Ovary (tissue), 9 donors: Measurements from ENCODE around the gene PNMA8C. TPM values are rescaled to one million over a fixed set of nuclear protein-coding genes. Genes with fewer than 3 reads are reported as not detected.
"Not testable (repeated sequence)": the region's sequence is repeated elsewhere in the genome, so short reads cannot be mapped to it uniquely, and the experiment has no call there.

Source experiments
- DNase-seq, 5 donors: peaks; one replicate each; pipeline ENCODE4 v3.0.0-alpha.2; 2019 to 2020
- H3K27ac ChIP-seq, 2 donors: fragments of 200-600 bp; one replicate each; pipeline versions ENCODE4 v1.5.1 to v1.8.0; 2019 to 2022
- H3K27me3 ChIP-seq: fragments of 200-600 bp; one replicate; pipeline ENCODE4 v1.8.0; 2022
- H3K36me3 ChIP-seq: fragments of 200-600 bp; sonication (generic); one replicate; pipeline ENCODE4 v1.5.1; 2019
- H3K4me1 ChIP-seq: one replicate; pipeline ENCODE4 v1.8.1; 2013; ENCODE audit warnings: mild to moderate bottlenecking, moderate library complexity; ENCODE audit not compliant: insufficient read depth
- H3K4me3 ChIP-seq: fragments of 200-600 bp; sonication (generic); one replicate; pipeline ENCODE4 v1.5.1; 2017
- H3K9me3 ChIP-seq, 2 donors: fragments of 200-600 bp in 1 of 2; sonication (generic) in 1 of 2; one replicate each; pipeline versions ENCODE4 v1.5.1 to v1.8.1; 2013 to 2019; ENCODE audit warnings: mild to moderate bottlenecking in 1 of 2, moderate library complexity in 1 of 2
- EP300 ChIP-seq: sonication (generic); formaldehyde crosslinking; IDR thresholded peaks from one replicate; pipeline ENCODE4 v1.6.1; 2017; ENCODE audit warnings: antibody characterized with exemption
- POLR2A ChIP-seq: fragments of 450-650 bp; IDR thresholded peaks from one replicate; pipeline ENCODE4 v1.6.1; 2017; ENCODE audit warnings: antibody characterized with exemption, mild to moderate bottlenecking, moderate library complexity
- WGBS, 3 donors: extraction: QIAGEN DNeasy Blood & Tissue Kit in 1 of 3; methylation state at CpG; one replicate each; pipeline versions ENCODE4 v1.1.5 to v1.1.7; 2013 to 2017; 5-methylcytosine and 5-hydroxymethylcytosine counted together
- intact Hi-C, 4 donors: fragments of 100-400 bp; cut with DNase I; formaldehyde crosslinking; loops; one replicate each; pipeline versions ENCODE4 v1.11.0 to v1.15.1; 2022 to 2023
- polyA plus RNA-seq, 2 donors: library from polyadenylated mRNA; stranded (reverse); fragments of 200-250 nt in 1 of 2; fragments of 350-450 nt in 1 of 2; fragmentation: Illumina TruSeq in 1 of 2; extraction: RNeasy Lipid Tissue Mini Kit (QIAGEN cat#74804) in 1 of 2; gene quantifications; one replicate each; pipeline ENCODE4 v1.2.3, GENCODE V29; 2013 to 2014
- total RNA-seq, 7 donors: library from RNA; depleted of rRNA in 2 of 7; stranded (reverse); fragments of >200 nt in 2 of 7; fragmentation: NEBNext Ultra II Directional in 3 of 7; extraction: Animal tissue kit (Norgen Biotek cat#: 25700) in 3 of 7; gene quantifications; one replicate each; pipeline versions ENCODE4 v1.1.0 to v1.2.4, GENCODE V29; 2016 to 2023
- TF ChIP-seq, protein P1 (sequence below), 3 donors: fragments of 450-650 bp in 2 of 3; fragments of 200-600 bp in 1 of 3; IDR thresholded peaks; one replicate each; pipeline versions ENCODE4 v1.5.1 to v1.8.0; 2016 to 2022; ENCODE audit warnings: antibody characterized with exemption in 3 of 3, mild to moderate bottlenecking in 1 of 3
- donor health status: DM: no; HTN: no; CAD: no; lungs with moderate emphysema.
- donor health status: DM: no; HTN: no; CAD: no.
- donor health status: Bipolar disorder and iron deficiency.
- donor health status: DM: yes; HTN: yes; CAD: no.
- donor health status: DM: no; HTN: no; CAD: no.
- donor health status: DM: yes; HTN: yes; CAD: no.

PNMA8C gene
- total and polyA plus RNA-seq, 9 donors = 0.15 to 0.82 (median 0.35) TPM; not detected in 1

GRCh38 chr19:46420056-46420455 lies 8.7 kb downstream of the PNMA8C start:
- Histone ChIP-seq H3K36me3 (no peaks in the 10 kb centered on the region), H3K27me3 (no peaks in the 10 kb centered on the region), H3K27ac (no peak overlapping the region), H3K9me3 (no peaks in the 10 kb centered on the region), H3K4me3 (no peak overlapping the region), H3K4me1 (no peaks in the 10 kb centered on the region)
- no peak for DNase-seq
- WGBS, 3 donors = 47 to 57% (median 53%) methylated on average over 7 of the region's 7 CpGs
- TF ChIP-seq, protein P1, sequence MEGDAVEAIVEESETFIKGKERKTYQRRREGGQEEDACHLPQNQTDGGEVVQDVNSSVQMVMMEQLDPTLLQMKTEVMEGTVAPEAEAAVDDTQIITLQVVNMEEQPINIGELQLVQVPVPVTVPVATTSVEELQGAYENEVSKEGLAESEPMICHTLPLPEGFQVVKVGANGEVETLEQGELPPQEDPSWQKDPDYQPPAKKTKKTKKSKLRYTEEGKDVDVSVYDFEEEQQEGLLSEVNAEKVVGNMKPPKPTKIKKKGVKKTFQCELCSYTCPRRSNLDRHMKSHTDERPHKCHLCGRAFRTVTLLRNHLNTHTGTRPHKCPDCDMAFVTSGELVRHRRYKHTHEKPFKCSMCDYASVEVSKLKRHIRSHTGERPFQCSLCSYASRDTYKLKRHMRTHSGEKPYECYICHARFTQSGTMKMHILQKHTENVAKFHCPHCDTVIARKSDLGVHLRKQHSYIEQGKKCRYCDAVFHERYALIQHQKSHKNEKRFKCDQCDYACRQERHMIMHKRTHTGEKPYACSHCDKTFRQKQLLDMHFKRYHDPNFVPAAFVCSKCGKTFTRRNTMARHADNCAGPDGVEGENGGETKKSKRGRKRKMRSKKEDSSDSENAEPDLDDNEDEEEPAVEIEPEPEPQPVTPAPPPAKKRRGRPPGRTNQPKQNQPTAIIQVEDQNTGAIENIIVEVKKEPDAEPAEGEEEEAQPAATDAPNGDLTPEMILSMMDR (IDR thresholded peaks at IDR 0.05) = no peak
- no peak for TF ChIP-seq POLR2A
- TF ChIP-seq EP300 = no peak
- intact Hi-C loops = no loop called here

- H3K27ac ChIP-seq = peak overlapping the region in 1 of 2 donors; percentile 68
- peak; percentile 96 to 99 (median 97) for DNase-seq
- H3K4me3 ChIP-seq = peak overlapping the region; percentile 19
- H3K36me3 ChIP-seq, intact Hi-C loops, H3K27me3 ChIP-seq, H3K9me3 ChIP-seq, H3K4me1 ChIP-seq: not testable (repeated sequence)
- 18 to 19% (median 19%) methylated on average over 53 of the region's 53 CpGs for WGBS, 3 donors
Observed at GRCh38 chr19:46415804-46416709, 12.7 kb downstream of the PNMA8C start.

GRCh38 chr19:46414899-46415298 lies 13.8 kb downstream of the PNMA8C start:
- intact Hi-C loops, H3K9me3 ChIP-seq, H3K4me3 ChIP-seq, H3K36me3 ChIP-seq, H3K27ac ChIP-seq, H3K27me3 ChIP-seq, H3K4me1 ChIP-seq: not testable (repeated sequence)
- 96% methylated on average over 22 of the region's 22 CpGs for WGBS, 3 donors
- peak in 1 of 5 donors; percentile 58 for DNase-seq

DNA sequence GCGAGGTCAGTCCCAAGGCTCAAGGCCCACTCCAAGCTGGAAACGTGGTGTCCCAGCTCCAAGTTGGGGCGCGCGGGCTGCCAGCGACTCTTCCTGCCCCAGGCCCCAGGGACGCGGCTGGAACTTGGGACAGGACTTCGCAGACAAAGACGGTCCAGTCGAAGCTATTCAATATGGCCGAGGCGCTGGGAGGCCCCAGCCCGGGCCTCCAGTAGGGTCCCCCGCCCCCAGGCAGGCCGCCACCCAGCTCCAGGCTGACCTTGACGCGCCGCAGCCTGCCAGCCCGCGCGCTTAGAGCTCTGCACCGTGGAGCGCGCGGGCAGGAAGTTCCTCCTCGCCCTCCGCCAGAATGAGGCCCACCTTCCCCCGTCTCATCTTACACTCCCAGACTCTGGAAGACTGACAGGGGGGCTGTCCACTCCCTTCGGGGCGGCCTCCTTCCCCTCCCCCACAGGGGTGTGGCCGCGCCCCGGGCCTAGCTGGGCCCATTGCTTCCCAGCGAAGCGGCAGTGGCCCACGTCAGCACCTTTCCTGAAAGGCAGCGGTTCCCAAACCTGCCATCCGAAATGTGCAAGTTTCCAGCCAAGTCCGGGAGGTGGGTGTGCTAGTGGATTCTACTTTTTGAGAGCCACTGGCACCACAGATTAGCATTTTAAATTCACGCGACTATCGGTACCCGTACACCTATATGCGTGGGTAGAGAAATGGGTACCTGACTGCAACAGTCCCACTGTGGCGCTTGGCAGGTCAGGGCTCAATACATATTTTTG lies 15.3 kb downstream of the PNMA8C start, which contains the start of gene CCDC8:
Gene CCDC8 (minus strand): TSS at position 303 of the 770 bp plus-strand sequence. CDS start 754 bp downstream, outside the sequence.
- H3K4me3 ChIP-seq = peak within 1 kb of the TSS; percentile 64
- no peaks in the 10 kb centered on the region for H3K27me3 ChIP-seq
- WGBS, 3 donors = 4 to 8% (median 4%) methylated on average over 40 to 46 of the region's 46 CpGs
- TF ChIP-seq EP300 = no peak
- TF ChIP-seq POLR2A = peak; percentile 93
- TF ChIP-seq, protein P1 (IDR thresholded peaks at IDR 0.05) = peak in 1 of 3 donors; percentile 15
- peak within 1 kb of the TSS; percentile 46 to 84 for H3K27ac ChIP-seq
- H3K4me1 ChIP-seq = peaks cover 8% of the 10 kb centered on the region
- H3K9me3 ChIP-seq = no peaks in the 10 kb centered on the region
- intact Hi-C loops = no loop called here
- no peaks in the 10 kb centered on the region for H3K36me3 ChIP-seq
- peak; percentile 96 to 98 (median 97) for DNase-seq

DNA sequence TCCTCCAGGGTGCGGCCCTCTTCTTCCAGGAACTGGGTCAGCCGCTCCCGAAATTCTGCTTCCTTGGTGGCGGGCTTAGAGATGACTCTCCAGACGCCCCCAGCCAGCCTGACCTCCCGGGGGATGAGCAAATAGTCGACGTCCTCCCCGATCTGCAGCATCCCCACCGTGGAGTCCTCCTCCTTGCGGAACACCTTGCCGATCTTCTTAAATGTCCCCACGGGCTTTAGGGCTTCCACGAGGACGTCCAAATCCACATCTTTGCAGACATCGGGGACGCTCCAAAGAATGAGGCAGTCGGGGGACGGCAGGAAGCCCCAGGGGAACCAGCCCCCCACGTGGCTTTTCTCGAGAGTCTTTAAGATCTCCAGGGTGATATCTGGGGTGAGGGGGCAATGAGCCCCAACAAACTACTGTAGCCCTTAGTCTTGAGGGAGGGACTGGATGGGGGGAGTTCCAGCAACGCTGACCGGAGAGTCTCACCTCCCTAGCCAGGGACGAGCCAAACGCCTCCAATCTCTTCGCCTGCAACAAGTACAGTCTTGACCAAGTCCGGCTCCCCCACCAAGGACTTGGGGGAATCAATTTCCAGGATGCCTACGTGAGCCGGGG lies 16.0 kb downstream of the PNMA8C start:
- peak overlapping the region; percentile 64 for H3K4me3 ChIP-seq
- H3K27me3 ChIP-seq = no peaks in the 10 kb centered on the region
- no peaks in the 10 kb centered on the region for H3K36me3 ChIP-seq
- intact Hi-C loops = no loop called here
- H3K4me1 ChIP-seq = peaks cover 11% of the 10 kb centered on the region
- WGBS, 3 donors = 0 to 1% (median 1%) methylated on average over 28 to 29 of the region's 29 CpGs
- H3K9me3 ChIP-seq = no peaks in the 10 kb centered on the region
- peak in 2 of 5 donors; percentile 47 for DNase-seq
- TF ChIP-seq EP300 = no peak
- no peak for TF ChIP-seq POLR2A
- TF ChIP-seq, protein P1 (IDR thresholded peaks at IDR 0.05) = no peak
- H3K27ac ChIP-seq = peak overlapping the region; percentile 46 to 84
